K562 (cell line): ENCODE measurements around the gene WNT7B. TPM values are rescaled to one million over a fixed set of nuclear protein-coding genes. Genes with fewer than 3 reads are reported as not detected.
A peak's percentile ranks its signal among the peaks of the same experiment; 100 is the strongest.

ENCODE experiments used
- ATAC-seq: fragments of 200-7000 bp; cut with Tn5 transposase; 3 replicates; pipeline ENCODE4 v1.9.1; 2020; ENCODE audit warnings: moderate library complexity
- BruUV-seq: library from RNA; stranded (reverse); fragments of 400-500 nt; replicated peaks from 2 replicates; lab custom pipeline; 2021; lab: Mats Ljungman, UMichigan
- CTCF ChIA-PET: fragments of 300-600 bp; formaldehyde crosslinking; extraction: SDS; loops from one replicate; lab custom pipeline; 2021; ENCODE audit warnings: low intra/inter-chr PET ratio; lab: Yijun Ruan, JAX
- POLR2A ChIA-PET: fragments of 300-600, 350-650 bp; sonication (Branson Sonifier 250); formaldehyde crosslinking; extraction: SDS; loops from one replicate; lab custom pipeline; 2021; ENCODE audit warnings: antibody characterized with exemption, inconsistent platforms; lab: Yijun Ruan, JAX
- DNase-seq, 4 experiments: peaks; one replicate each; pipeline versions ENCODE4 v3.0.0 to v3.0.0-alpha.2; 2011 to 2018; ENCODE audit warnings: low spot score in 3 of 4, mixed read lengths in 3 of 4; ENCODE audit errors: extremely low read depth in 1 of 4
- FAIRE-seq: peaks from 2 replicates; lab custom pipeline; 2011; peaks lifted over from hg19 to GRCh38; lab: Jason Lieb, UNC
- H2AFZ ChIP-seq: 2 replicates; pipeline ENCODE4 v1.6.0; 2011; ENCODE audit warnings: low read depth, low read length, control low read depth, inconsistent platforms
- H3K27ac ChIP-seq: fragments of 200-600 bp; 3 replicates; pipeline ENCODE4 v1.8.0; 2011; ENCODE audit warnings: low read depth, mild to moderate bottlenecking, control low read depth, inconsistent platforms, low read length, moderate library complexity, mixed read lengths; ENCODE audit errors: extremely low read depth
- H3K27me3 ChIP-seq, 2 experiments: fragments of 300-600 bp in 1 of 2; 2 replicates in 1 of 2; 3 replicates in 1 of 2; pipeline versions ENCODE4 v1.6.0 to v1.8.0; 2011; ENCODE audit warnings: inconsistent platforms in 2 of 2, low read length in 2 of 2, mild to moderate bottlenecking in 1 of 2, mixed read lengths in 1 of 2, moderate library complexity in 1 of 2; ENCODE audit not compliant: control insufficient read depth in 2 of 2, insufficient read depth in 2 of 2
- H3K36me3 ChIP-seq: fragments of 300-600 bp; 3 replicates; pipeline ENCODE4 v1.8.0; 2011; ENCODE audit warnings: mild to moderate bottlenecking, low read length, inconsistent platforms; ENCODE audit not compliant: control insufficient read depth, insufficient read depth
- H3K4me1 ChIP-seq, 2 experiments: fragments of 200-600 bp in 1 of 2; replicated peaks in 1 of 2; 2 replicates in 1 of 2; 3 replicates in 1 of 2; pipeline versions ENCODE4 v1.5.1 to v1.8.0; 2011; ENCODE audit warnings: inconsistent platforms in 2 of 2, low read length in 2 of 2, mild to moderate bottlenecking in 1 of 2, mixed read lengths in 1 of 2, moderate library complexity in 1 of 2; ENCODE audit not compliant: control insufficient read depth in 2 of 2, insufficient read depth in 2 of 2
- H3K4me2 ChIP-seq: 2 replicates; pipeline ENCODE4 v1.6.1; 2011; ENCODE audit warnings: low read length, control low read depth, inconsistent platforms, mixed read lengths; ENCODE audit not compliant: insufficient read depth
- H3K4me3 ChIP-seq: fragments of 200-600 bp; sonication (generic), shearing (Covaris generic); 2 replicates; pipeline ENCODE4 v1.5.1; 2016; ENCODE audit warnings: control low read depth, inconsistent platforms
- H3K79me2 ChIP-seq: fragments of 200-600 bp; 3 replicates; pipeline ENCODE4 v1.8.0; 2011; ENCODE audit warnings: low read length, inconsistent platforms; ENCODE audit not compliant: control insufficient read depth, insufficient read depth
- H3K9ac ChIP-seq, 2 experiments: 2 replicates each; pipeline versions ENCODE4 v1.6.0 to v1.6.1; 2011; ENCODE audit warnings: low read depth in 2 of 2, low read length in 2 of 2, control low read depth in 1 of 2, inconsistent platforms in 1 of 2, mild to moderate bottlenecking in 1 of 2, mixed read lengths in 1 of 2; ENCODE audit not compliant: insufficient read depth in 1 of 2
- H3K9me1 ChIP-seq: one replicate; pipeline ENCODE4 v1.6.0; 2011; ENCODE audit warnings: inconsistent platforms, mild to moderate bottlenecking, low read length, moderate library complexity; ENCODE audit not compliant: control insufficient read depth, insufficient read depth
- H3K9me3 ChIP-seq: replicated peaks from 2 replicates; pipeline ENCODE4 v1.5.1; 2011; ENCODE audit warnings: low read depth, low read length, inconsistent platforms; ENCODE audit not compliant: control insufficient read depth, insufficient read depth
- H4K20me1 ChIP-seq: replicated peaks from 2 replicates; pipeline ENCODE4 v1.6.1; 2011; ENCODE audit warnings: low read length, inconsistent platforms, mixed read lengths; ENCODE audit not compliant: control insufficient read depth, insufficient read depth
- CSDE1 ChIP-seq, 2 experiments: fragments of 450-650 bp; IDR thresholded peaks; 2 replicates each; pipeline ENCODE4 v1.6.1; 2016; ENCODE audit warnings: mild to moderate bottlenecking in 1 of 2
- ETV1 ChIP-seq: fragments of 450-650 bp; conservative IDR thresholded peaks from 2 replicates; pipeline ENCODE4 v1.6.1; 2016; ENCODE audit warnings: missing genetic modification characterization, control low read depth, low read depth, missing compliant biosample characterization
- PCBP2 ChIP-seq: fragments of 200-400 bp; formaldehyde crosslinking; IDR thresholded peaks from 2 replicates; pipeline ENCODE4 v1.6.1; 2018; ENCODE audit warnings: low read length, low read depth, mild to moderate bottlenecking, moderate library complexity; ENCODE audit not compliant: poor library complexity, severe bottlenecking
- PHB2 ChIP-seq: fragments of 450-650 bp; IDR thresholded peaks from 2 replicates; pipeline ENCODE4 v1.6.1; 2017; ENCODE audit warnings: low read depth
- RBM25 ChIP-seq: fragments of 200-400 bp; formaldehyde crosslinking; IDR thresholded peaks from 2 replicates; pipeline ENCODE4 v1.6.1; 2018; ENCODE audit warnings: low read length, low read depth, moderate library complexity; ENCODE audit not compliant: severe bottlenecking
- VEZF1 ChIP-seq: fragments of 200-800 bp; sonication (Bioruptor generic); IDR thresholded peaks from 2 replicates; pipeline ENCODE4 v1.6.1; 2017; ENCODE audit warnings: missing genetic modification characterization, missing compliant biosample characterization
- ZNF197 ChIP-seq: fragments of 200-800 bp; sonication (Bioruptor generic); IDR thresholded peaks from 2 replicates; pipeline ENCODE4 v1.6.1; 2016; ENCODE audit warnings: low read depth, missing genetic modification characterization, missing compliant biosample characterization
- ZNF239 ChIP-seq: fragments of 250-450 bp; sonication (Bioruptor Pico); IDR thresholded peaks from 2 replicates; pipeline ENCODE4 v1.4.0; 2020; ENCODE audit warnings: mild to moderate bottlenecking
- ZNF398 ChIP-seq: fragments of 250-450 bp; sonication (Bioruptor Pico); IDR thresholded peaks from 2 replicates; pipeline ENCODE4 v1.8.0; 2021; ENCODE audit warnings: moderate library complexity, mild to moderate bottlenecking, inconsistent platforms
- WGBS: fragments of 100-300 bp; shearing (Covaris generic); methylation state at CpG from one replicate; pipeline ENCODE4 v1.1.6; 2016; ENCODE audit warnings: low coverage, mixed read lengths; ENCODE audit not compliant: insufficient coverage; ENCODE audit errors: missing lambda C conversion rate; 5-methylcytosine and 5-hydroxymethylcytosine counted together
- in situ Hi-C: fragments of 300-500 bp; cut with MboI; formaldehyde crosslinking; loops from 4 replicates; pipeline ENCODE4 v1.15.0; 2018; ENCODE audit warnings: inconsistent platforms, mixed read lengths
- intact Hi-C: fragments of 100-400 bp; cut with micrococcal nuclease; formaldehyde crosslinking; loops from 2 replicates; pipeline ENCODE4 v1.14.2; 2022
- polyA plus RNA-seq, 8 experiments: library from polyadenylated mRNA; depleted of rRNA in 4 of 8; stranded (reverse) in 5 of 8; unstranded in 3 of 8; fragments of >200 nt; fragmentation: Nextera tagmentation in 2 of 8; fragmentation: Illumina TruSeq in 1 of 8; extraction: Ambion mirVana in 2 of 8; extraction: Trizol in 1 of 8; gene quantifications; 2 replicates each; pipeline versions ENCODE4 v1.2.1 to v1.2.3, GENCODE V29; 2011 to 2014; ENCODE audit warnings: inconsistent platforms in 1 of 8, missing spikeins in 1 of 8
- total RNA-seq, 7 experiments: library from RNA; depleted of rRNA in 6 of 7; stranded (reverse); fragments of >200 nt in 6 of 7; fragmentation: Illumina TruSeq in 2 of 7; extraction: Trizol in 2 of 7; gene quantifications; 2 replicates each; pipeline versions ENCODE4 v1.2.1 to v1.2.3, GENCODE V29; 2011 to 2021; ENCODE audit warnings: low replicate concordance in 1 of 7
- TF ChIP-seq, protein P1 (sequence below): fragments of 450-650 bp; IDR thresholded peaks from 2 replicates; pipeline ENCODE4 v1.6.1; 2014; ENCODE audit warnings: low read depth, mild to moderate bottlenecking, moderate library complexity, borderline replicate concordance
- TF ChIP-seq, protein P2 (sequence below), 2 experiments: IDR thresholded peaks in 1 of 2; conservative IDR thresholded peaks in 1 of 2; 2 replicates each; pipeline ENCODE4 v1.6.1; 2016; ENCODE audit warnings: low read depth in 2 of 2, mild to moderate bottlenecking in 1 of 2, missing compliant biosample characterization in 1 of 2, missing genetic modification characterization in 1 of 2, moderate library complexity in 1 of 2

WNT7B gene
- total and polyA plus RNA-seq, 9 of the 15 experiments (the other 6 are each of a cell fraction or from before 2014, with no cell fraction given) = not detected

- WGBS = 0% methylated on average over 10 of the region's 16 CpGs
- Histone ChIP-seq H4K20me1 (0 out of 2 replicates have a peak, but pooled peaks cover 5% of the 10 kb centered on the region), H3K9me3 (no peaks in the 10 kb centered on the region), H3K36me3 (no peaks in the 10 kb centered on the region), H3K27ac (no peak overlapping the region), H3K4me2 (no peak overlapping the region), H2AFZ (no peak overlapping the region), H3K4me1 (peaks cover 0 to 35% of the 10 kb centered on the region in 2 experiments; a peak in 2 of 5 replicates), H3K4me3 (no peak overlapping the region), H3K79me2 (no peaks in the 10 kb centered on the region), H3K9me1 (no peaks in the 10 kb centered on the region), H3K27me3 (peaks cover 0 to 27% of the 10 kb centered on the region in 2 experiments; a peak in 2 of 5 replicates), H3K9ac (no peak overlapping the region)
- ChIA-PET POLR2A (interaction anchor here (0.6 to 1.0 kb wide), 4 partner anchors 13 to 120 kb away, joined by 3 read pairs; no protein-coding TSS in a partner anchor), CTCF (interaction anchor here (1.4 to 4.5 kb wide), 2 partner anchors 120 to 123 kb away, joined by 3 to 111 read pairs; no protein-coding TSS in a partner anchor)
- intact Hi-C loops (no loop called here), in situ Hi-C loops (no loop called here)
- DNase-seq (peak in 2 of 4 experiments; percentile 26 to 28), FAIRE-seq (no peak), ATAC-seq (no peak)
- TF ChIP-seq ZNF197 (CRISPR knock-in tag) = no peak
- TF ChIP-seq, protein P1, sequence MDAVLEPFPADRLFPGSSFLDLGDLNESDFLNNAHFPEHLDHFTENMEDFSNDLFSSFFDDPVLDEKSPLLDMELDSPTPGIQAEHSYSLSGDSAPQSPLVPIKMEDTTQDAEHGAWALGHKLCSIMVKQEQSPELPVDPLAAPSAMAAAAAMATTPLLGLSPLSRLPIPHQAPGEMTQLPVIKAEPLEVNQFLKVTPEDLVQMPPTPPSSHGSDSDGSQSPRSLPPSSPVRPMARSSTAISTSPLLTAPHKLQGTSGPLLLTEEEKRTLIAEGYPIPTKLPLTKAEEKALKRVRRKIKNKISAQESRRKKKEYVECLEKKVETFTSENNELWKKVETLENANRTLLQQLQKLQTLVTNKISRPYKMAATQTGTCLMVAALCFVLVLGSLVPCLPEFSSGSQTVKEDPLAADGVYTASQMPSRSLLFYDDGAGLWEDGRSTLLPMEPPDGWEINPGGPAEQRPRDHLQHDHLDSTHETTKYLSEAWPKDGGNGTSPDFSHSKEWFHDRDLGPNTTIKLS = no peak
- no peak for TF ChIP-seq PHB2
- TF ChIP-seq CSDE1 (IDR thresholded peaks at IDR 0.05) = no peak
- peak; percentile 62 for TF ChIP-seq ETV1 (tag)
- TF ChIP-seq VEZF1 (CRISPR knock-in tag) = peak; percentile 46; the same call in 1 of the 2 replicates
- TF ChIP-seq ZNF398 (CRISPR knock-in tag) = no peak
- TF ChIP-seq, protein P2, sequence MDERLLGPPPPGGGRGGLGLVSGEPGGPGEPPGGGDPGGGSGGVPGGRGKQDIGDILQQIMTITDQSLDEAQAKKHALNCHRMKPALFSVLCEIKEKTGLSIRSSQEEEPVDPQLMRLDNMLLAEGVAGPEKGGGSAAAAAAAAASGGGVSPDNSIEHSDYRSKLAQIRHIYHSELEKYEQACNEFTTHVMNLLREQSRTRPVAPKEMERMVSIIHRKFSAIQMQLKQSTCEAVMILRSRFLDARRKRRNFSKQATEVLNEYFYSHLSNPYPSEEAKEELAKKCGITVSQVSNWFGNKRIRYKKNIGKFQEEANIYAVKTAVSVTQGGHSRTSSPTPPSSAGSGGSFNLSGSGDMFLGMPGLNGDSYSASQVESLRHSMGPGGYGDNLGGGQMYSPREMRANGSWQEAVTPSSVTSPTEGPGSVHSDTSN (CRISPR knock-in tag; IDR thresholded peaks at IDR 0.05; ENCODE audit: low read depth) = no peak
- TF ChIP-seq, protein P2 (tag; conservative IDR thresholded peaks at IDR 0.05; ENCODE audit: low read depth) = peak; percentile 61
- no peak for TF ChIP-seq PCBP2
- no peak for TF ChIP-seq RBM25
- TF ChIP-seq ZNF239 (CRISPR knock-in tag) = no peak
- no TSS peak for BruUV-seq
These were observed 20.3 kb upstream of the WNT7B start for GRCh38 chr22:45997077-45997776.
